GM21526 (cell line): ENCODE measurements around the gene PIEZO1.

Source experiments
- ATAC-seq: cut with Tn5 transposase; IDR thresholded peaks from one replicate; pipeline ENCODE4 v1.9.1; 2021; ENCODE audit warnings: moderate library complexity; ENCODE audit not compliant: unreplicated experiment, low FRiP score

The PIEZO1 gene

GRCh38 chr16:88754109-88754911 is 30.7 kb downstream of the PIEZO1 start:
- no peak for ATAC-seq

DNA sequence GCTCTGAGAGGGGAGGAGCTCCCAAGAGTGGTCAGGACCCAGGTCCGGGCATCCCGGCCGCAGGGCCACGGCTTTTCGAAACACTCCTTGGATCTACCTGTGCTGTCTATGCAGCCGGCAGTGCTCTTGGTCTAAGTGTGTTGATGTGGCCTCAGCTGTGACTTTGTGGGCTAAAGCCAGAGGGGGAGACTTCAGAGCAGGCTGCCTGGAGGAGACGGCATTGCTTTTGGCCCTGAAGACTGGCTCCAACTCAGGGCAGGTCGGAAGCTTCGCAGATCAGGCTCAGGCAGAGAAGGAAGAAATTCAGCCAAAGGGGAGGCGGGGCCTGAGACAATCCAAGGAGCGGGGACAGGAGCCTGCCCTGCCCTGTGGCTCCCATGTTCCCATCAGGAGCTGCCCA is 31.4 kb downstream of the PIEZO1 start:
- no peak for ATAC-seq

DNA sequence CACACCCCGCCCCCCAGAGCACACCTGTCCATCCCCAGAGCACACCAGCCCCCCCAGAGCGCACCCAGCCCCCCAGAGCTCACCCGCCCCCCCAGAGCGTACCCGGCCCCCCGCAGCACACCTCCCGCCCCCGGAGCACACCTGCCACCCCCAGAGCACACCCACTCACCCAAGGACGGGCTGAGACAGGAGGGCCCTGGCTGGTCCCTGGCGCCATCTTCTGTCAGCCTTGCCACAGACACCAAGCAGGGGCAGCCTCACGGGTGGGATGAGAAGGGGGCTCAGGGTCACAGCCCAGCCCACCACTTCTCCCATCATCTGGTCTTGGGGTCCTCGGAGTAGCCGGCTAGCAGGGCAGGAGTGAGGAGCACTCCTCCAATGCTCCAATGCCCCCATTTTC is 31.8 kb downstream of the PIEZO1 start:
- no peak for ATAC-seq

- ATAC-seq, result no peak
These were observed 32.5 kb downstream of the PIEZO1 start for GRCh38 chr16:88752386-88753002.

DNA sequence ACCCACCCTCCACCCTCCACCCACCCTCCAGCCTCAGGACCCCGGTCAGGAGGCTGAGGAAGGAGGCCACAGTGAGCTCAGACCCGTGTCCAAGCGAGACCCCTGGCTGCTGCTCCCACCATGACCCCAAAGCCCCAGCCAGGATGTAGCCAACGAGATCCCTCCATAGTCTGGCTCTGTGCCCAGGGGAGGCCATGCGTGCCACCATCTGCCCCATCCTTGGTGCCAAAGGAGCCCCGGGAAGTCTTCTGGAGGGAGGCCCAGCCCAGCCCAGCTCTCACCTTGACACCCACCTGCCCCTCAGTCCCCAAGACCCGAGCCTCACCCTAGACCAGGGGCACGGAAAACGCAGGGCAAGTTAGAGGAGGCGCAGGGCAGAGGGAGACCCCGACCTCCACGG is 34.2 kb downstream of the PIEZO1 start:
- no peak for ATAC-seq

GRCh38 chr16:88749358-88749757 is 35.7 kb downstream of the PIEZO1 start:
- no peak for ATAC-seq

DNA sequence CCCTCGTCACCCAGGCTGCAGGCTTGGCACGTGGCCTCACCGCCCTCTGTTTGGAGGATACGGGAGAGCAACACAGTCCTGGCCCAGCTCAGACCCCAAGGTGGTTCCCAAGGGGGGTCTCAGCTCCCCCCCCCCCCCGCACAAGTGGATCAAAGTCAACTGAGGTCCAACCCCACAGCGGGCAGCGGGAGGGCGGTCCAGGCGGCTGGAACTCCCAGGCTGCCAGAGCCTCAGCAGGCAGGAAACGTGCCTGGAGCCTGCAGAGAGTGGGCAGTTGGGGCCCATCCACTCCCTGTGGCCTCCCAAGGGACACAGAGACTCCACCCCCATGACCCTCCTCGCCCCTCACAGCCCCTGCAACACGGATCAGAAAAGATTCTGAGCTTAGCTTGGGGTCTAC is 36.7 kb downstream of the PIEZO1 start:
- no peak for ATAC-seq

DNA sequence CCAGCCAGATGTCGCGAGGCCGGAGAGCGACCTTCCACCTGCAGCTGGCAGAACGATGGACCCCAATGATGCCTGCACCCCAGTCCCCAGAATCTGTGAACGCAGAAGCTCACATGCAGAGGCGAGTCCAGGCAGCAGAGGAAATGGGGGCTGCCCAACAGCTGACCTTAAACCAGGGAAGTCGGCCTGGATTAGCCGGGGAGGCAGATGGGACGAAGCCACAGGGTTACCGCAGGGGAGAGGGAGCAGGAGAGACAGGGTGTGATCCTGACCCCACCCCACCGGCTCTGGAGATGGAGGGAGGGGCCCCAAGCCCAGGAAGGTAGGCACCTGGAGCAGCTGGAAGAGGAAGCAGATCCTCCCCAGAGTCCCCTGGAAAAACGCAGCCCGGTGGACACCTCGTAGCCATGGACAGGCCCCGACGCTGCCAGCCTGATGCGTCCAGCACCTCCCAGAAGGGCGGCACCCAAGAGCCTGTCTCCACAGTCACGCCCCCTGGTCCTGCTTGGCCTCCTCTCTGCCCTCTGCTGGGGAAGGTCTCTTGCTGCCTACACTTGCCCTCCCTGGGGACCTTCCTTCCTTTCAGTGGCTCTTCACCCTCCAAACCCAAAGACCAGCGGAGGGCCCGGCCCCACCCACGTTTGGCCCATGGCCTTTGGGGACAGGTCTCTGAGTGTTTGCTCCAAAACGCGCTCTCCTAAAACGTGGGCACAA is 37.3 kb downstream of the PIEZO1 start:
- ATAC-seq, result no peak

GRCh38 chr16:88746506-88746905 is 38.5 kb downstream of the PIEZO1 start:
- no peak for ATAC-seq

- no peak for ATAC-seq
These were observed 40.2 kb downstream of the PIEZO1 start for GRCh38 chr16:88744577-88745521.

DNA sequence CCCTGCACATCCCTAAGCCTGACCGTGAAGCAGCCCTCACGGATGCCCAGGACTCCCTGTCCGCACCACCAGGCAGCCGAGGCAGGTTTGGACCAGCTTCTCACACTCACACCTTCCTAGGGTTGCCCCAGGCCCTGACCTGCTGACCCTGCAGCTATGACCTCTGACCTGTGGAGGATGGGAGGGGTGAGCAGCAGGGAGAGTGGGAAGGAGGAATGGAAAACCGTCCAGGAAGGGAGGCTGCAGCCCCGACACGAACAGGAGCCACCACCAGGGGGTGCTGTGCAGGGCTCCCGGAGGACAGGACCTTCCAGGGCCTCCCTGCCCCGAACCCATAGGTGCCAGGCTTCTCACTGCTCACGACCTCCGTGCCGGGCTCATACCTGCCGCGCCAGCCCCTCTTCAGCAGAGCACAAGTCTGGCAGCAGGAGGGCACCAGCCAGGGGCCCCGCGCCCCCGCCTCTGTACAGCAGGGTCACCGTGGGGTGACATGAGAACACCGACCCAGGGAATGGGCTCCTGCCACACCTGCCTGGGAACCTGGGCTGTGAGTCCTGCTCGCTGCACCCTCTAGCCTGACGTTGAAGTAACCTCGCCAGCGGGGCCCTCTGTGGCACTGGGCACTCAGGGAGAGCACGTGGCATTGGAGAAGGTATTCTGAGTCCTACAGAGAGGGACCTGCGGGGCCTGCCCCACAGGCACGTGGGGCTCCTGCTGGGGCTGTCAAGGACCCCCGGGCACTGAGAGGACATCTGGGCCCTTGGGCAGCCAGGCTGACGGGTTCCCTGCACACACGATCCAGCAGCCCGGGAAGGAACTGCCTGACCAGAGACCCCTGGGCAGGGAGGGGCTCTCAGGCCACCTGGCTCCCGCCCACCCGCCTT is 41.1 kb downstream of the PIEZO1 start:
- ATAC-seq, result no peak

DNA sequence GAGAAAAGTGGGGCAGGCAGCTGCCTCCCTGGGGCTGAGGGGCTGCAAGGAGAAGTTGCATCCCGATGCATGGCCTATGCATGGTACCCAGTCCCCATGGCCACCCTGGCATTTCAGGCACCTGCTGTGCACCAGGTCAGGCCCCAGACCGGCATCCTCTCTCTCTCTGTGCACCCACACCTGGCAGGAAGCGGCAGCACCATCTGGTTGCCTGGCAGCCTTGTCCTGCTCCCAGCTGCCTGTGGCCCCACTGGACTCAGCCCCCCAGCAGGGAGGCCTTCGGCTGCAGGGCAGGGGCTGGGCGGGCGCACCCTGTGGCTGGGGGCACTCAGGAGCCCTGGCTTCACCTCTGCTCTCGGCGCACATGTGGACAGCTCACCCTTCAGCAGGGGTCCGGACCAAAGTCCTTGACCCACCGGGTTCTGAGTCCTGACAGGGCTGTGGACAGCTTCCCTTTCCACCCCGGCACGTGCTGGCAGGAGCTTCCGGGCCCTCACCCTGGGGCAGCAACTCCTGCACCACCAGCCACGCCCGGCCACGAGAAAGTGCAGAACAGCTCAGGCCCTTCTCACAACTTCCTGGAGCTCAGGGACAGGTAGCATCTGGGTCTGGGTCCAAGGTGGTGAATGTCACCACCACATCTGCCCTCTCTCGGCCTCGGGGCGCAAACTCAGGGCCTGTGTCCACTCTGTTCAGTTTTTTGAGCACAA is 42.0 kb downstream of the PIEZO1 start:
- ATAC-seq, result no peak

DNA sequence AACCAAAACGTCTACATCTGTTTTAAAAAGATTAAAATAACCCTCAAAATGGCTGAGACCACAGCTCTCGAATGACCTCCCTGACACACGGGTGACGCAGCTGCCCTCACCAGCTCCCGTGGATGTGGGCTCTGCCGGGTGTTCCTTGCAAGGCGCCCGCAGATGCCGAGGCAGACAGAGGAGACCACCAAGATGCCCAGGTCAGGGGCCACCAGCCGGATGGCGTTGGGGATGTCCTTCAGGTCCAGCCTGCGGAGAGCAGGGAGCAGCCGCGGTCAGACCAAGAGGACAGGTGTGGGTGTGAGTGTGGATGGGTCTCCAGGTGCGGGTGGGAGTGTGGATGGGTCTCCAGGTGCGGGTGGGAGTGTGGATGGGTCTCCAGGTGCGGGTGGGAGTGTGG is 43.7 kb downstream of the PIEZO1 start:
- no peak for ATAC-seq

- no peak for ATAC-seq
These were observed 44.3 kb downstream of the PIEZO1 start for GRCh38 chr16:88740727-88741055.

DNA sequence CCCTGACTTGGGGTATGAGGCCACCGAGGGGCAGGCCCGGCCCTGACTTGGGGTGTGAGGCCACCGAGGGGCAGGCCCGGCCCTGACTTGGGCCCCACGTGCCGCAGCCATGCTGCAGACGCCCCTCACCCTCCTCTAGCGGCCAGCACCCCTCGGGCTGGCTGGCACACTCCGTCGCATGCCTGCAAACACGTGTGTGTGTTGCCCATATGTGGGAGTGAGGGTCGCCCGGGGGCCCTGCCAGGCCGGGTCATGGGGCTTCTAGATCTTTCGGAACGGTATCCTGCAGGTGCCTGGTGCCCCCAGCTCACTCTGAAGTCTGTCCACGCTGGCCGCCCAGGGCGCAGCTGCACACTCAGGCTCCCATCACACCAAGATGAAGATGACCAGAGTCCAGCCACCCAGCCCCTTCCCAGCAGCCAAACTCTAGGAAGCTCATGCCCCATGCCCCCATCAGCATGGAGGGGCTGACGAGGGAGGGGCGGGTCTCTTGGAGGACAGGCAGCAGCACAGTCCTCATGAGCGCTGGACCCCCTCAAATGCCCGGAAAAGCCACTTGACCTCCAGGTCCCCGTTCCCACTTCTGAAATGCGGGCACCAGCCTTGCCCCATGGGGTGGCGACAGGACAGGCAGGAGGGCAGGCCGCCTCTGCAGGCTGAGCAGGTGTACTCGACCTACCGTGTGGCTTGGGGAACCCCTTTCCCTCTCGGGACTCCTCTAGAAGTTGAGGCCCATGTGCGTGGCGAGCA is 44.9 kb downstream of the PIEZO1 start:
- ATAC-seq, result no peak

DNA sequence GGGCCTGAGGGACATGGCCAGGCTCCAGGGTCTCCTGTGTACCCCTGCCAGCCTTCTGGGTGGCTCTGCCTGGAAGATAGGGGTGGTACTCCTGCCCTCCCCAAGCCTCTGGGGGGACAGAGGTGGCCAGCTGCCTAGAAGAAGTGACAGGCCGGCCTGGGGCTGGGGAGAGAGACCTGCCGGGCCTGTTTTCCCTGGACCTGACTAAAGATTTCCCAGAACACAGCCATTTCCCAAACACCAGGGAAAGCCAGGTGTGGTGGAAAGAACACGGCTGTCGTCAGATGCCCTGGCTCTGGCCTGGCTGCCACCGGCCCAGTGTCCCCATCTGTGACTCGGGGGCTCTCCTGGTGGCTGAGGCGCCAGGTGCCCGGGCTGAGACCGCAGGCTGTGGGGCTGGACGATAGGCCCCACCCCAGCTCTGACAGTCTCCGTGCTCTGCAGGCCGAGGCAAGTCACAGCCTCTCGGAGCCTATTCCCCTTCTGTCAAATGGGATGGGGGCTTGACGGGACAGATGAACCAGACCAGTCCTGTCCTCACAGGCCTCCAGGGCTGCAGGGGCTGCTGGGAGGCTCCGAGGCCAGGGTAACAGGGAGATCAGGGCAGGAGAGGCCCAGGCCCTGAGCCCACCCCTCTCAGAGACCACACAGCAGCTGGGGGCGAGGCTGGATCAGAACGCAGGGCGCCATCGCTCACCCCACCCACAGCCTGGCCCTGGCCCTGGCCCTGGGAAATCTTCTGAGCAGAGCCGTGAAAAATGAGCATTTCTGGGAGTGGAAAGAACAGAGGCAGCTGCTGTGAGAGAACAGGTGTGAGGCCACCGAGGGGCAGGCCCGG is 45.7 kb downstream of the PIEZO1 start:
- no peak for ATAC-seq
